ENCODE results near the gene AGER.
"Not testable (repeated sequence)": the region's sequence is repeated elsewhere in the genome, so short reads cannot be mapped to it uniquely, and the experiment has no call there.

AGER gene

GRCh38 chr6:32198866-32199265 is 14.8 kb upstream of the AGER start:
- FAIRE-seq: no peak

DNA sequence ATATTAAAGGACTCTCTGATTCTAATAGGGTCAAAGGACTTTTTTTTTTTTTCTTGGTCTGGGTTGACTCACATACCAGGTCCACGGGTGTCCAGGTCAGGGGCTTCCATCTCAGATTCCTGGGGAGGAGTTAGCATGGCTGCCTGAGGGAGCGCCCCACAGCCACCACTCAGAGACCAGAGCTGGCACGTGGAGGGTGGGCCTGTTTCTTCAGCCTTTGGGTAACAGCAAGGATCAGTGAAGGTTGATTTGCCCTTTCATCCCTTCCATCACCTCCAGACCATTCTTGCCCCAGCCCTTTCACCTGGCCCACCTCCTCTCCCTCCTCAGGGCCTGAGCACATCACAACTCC is 14.3 kb upstream of the AGER start:
- FAIRE-seq: no peak

GRCh38 chr6:32196682-32197616 is 12.9 kb upstream of the AGER start:
- no peak for FAIRE-seq

DNA sequence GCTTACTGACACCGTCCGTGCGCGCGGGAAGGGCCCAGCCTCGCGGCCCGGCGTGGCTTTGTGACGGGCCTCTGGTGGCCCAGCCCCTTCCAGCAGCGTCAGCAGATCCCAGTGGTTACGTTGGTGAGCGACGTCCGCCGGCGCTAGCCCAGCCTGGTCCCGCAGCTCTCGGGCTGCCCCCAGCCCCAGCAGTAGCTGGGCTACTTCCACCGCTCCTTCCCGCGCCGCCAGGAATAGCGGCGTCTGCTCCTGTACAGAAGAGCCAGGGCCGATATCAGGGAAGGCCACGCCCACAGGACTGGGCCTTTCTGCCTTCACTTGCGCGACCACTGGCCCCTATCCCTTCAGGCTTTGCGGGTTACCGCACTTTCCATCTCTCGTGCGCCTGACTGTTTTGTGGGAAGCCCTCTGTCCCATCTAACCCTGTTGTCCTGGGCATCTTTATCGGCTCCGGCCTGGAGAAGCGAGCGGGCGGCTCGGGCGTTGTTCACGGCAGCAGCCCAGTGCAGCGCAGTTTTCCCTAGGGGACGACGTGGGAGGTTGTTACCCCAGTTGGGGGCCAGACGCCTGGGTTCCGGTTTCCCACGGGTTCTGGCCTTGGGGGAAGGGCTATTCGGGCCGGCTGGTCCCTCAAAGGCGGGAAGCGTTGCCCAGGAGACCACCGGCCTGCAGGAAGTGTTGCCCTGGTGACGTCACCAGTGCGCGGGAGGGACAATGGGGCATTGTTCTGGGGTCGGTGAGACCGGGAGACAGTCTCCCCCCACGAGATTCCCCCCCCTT is 12.0 kb upstream of the AGER start:
- no peak for FAIRE-seq

DNA sequence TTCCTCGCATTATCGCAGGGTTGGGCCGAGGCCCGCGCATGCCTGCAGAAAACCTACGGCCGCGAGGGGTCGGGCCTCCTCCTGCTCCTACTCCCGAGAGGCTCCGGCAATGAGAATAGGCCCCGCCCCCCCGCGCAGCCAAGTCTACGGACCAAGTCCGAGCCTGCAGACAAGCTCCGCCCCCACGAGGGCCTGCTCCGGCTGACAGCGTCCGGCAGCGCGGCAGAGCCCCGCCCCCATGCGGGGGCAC is 11.5 kb upstream of the AGER start:
- FAIRE-seq: peak; percentile 93

DNA sequence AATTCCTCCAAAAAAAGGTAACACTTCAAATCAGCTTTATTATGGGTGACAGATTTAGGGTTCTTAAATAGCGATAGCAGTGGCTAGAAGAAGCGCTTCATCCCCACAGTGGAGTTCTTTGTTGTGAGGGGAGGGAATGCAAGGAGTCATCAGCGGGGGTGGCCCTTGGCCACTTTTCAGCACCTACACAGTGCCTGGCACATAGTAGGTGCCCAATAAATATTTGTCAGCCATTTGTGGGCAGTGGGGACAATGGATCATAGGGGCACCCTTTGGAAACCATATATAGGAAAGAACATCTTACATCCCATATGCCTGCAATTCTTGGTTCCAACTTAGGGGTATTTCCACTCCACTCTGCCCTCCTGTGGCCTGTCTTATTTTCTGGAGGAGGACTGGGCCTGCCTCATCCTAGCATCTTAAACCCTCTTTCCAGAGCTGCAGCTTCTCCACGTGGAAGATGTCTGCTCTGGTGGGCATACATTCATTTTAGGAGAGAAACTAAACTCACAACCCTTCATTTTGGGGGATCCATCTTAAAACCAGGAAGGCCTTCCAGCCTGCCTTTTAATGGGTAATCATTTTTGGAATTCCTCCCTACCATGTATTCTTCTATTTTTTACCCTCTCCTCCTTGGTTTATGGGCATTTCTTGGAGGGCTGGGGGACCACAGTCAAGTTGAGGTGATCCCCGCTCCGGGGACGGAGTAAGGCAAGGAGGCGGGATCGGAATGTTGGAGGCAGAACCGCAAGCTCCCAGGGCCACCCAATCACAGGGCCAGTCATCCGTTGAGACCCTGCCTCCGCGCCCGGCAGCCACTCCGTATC is 11.0 kb upstream of the AGER start:
- no peak for FAIRE-seq

DNA sequence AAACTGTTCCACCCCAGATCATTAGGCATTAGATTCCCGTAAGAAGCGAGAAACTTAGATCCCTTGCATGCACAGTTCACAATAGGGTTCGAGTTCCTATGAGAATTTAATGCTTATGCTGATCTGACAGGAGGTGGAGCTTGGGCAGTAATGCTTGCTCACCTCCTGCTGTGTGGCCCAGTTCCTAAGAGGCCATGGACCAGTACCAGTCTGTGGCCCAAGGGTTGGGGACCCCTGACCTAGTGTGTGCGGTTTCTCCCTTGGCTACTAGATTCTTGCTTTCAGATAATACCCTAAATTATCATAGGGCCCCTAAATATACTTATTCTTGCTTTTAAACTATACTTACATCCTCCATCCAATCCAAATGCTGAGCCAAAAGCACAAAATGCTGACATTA is 10.3 kb upstream of the AGER start:
- FAIRE-seq: no peak

DNA sequence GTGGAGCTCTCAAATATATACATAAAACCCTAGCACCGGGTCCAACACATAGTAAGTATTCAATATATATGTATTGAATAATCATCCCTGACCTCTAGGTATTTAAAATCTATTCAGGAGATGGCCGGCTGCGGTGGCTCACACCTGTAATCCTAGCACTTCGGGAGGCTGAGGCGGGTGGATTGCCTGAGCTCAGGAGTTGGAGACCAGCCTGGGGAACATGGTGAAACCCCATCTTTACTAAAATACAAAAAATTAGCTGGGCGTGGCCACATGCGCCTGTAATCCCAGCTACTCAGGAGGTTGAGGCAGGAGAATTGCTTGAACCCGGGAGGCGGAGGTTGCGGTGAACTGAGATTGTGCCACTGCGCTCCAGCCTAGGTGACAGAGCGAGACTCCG is 9.0 kb upstream of the AGER start:
- FAIRE-seq: not testable (repeated sequence)

DNA sequence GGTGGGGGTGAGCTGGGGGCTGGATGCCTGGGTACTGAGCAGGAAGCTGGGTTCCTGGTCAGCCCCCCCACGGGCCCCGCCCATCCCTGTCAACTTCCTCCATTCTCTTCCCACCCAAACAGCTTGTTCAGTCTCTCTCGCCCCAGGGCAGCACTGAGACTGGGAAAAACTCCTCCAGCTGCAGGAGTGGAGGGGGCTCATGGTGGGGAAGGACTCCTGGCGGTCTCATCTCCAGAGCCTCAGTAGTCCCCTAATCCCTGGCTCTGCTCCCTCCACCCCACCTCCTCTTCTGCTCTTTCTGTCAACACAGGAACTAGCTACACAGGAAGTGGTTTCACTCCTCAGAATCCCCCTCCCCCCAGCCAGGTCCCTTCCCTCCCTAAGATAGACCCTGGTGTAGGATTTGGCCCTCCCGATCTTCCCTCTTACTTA is 8.6 kb upstream of the AGER start, which contains the start of gene GPSM3:
TSS of gene GPSM3 (minus strand) at position 36 of the 432 bp plus-strand sequence. CDS start 130 bp downstream, outside the sequence.
- FAIRE-seq: no peak

GRCh38 chr6:32191696-32192607 is 7.9 kb upstream of the AGER start:
- FAIRE-seq: no peak

DNA sequence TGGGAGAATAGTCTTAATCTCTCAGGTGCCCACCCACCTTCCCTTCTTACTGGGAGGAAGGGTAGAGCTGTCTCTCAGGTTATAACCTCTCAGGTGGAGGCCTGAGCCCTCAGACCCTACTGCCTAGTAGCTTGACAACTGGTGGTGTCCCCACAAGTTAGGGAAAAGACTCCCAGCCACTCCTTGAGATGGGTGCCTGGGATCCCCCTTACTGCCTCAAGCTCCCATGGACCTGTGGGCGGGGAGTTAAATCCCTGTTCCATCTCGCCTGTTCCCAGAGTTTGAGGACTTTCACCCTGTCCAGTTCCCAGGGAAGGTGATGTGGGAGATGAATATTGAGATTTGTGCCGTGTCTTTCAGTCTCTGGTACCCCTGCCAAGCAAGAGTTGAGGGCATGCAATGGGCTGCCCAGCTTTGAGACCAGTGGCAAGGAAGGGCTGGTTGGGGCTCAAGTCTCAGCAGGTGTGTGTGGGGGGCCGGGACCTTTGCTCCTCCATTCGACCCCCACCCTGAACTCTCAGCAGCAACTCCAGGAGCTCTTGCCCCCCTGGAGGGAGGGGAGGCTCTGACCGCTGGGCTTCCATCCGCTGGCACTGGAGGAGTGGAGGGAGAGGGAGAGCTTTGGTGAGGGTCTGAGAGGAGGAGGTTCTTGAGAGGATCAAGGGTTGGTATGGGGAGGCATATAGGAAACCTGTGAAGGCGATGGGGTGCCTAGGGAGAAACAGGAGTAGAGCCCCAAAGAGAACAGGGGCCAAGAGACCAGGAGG is 7.0 kb upstream of the AGER start:
- no peak for FAIRE-seq

GRCh38 chr6:32190054-32190851 is 6.2 kb upstream of the AGER start, which contains the start of gene PBX2:
PBX2 (minus strand) TSS chr6:32190202; CDS start chr6:32189915, 287 bp downstream.
- FAIRE-seq: no peak

- no peak for FAIRE-seq
Observed at GRCh38 chr6:32189742-32190053, 5.6 kb upstream of the AGER start.

GRCh38 chr6:32189069-32189741 is 5.2 kb upstream of the AGER start:
- no peak for FAIRE-seq

DNA sequence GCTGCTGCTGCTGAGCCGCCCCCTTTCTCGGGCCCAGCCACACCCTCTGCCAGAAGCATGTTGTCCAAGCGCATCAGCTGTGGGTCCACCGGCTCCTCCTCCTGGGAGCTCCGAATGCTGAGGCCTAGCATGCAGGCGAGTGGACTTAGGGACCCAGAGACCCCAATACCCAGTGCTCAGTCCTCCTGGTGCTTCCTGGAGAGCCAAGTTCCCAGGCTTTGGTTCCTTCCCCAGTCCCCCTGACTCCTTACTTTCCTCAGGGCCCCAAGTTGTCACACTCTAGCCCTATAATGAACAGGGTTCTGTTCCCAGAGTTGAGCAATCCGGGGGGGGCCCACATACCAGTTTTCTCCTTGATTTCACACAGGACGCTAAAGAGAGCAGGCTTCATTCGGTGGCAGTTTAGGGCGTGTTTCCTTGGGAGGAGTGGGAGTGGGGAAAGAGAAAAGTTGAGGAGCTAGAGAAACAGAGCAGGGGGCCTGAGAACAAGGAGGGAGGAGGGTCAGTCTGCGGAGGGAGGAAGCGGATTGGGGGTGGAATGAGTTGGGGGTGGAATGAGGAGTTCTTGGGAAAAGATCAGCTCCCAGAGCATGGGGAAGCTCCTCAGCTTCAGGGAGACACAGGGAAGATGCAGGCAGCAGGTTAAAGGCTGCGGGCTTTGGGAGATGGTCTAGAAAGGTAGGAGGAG is 4.5 kb upstream of the AGER start:
- FAIRE-seq: no peak

DNA sequence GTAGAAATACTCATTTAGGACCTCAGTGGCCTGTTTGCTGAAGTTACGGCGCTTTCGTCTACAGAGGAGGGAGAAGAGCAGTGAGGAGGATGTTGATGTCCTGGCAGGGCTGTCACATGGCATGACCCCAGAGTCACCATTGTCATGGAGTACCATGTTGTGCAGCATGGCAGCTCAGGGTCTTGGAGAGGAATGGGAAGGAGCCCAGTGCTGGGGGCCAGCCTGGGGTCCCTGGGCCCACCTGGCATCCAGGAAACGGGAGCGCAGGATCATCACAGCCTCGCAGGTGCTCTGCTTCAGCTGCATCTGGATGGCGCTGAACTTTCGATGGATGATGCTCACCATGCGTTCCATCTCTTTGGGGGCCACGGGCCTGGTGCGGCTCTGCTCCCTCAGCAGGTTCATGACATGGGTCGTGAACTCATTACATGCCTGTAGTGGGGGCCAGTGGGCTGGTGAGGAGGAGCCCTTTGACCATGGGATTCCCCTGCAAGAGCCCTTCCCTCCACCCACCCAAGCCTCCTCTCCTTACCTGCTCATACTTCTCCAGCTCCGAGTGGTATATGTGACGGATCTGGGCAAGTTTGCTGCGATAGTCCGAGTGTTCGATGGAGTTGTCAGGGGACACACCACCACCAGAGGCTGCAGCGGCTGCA is 3.8 kb upstream of the AGER start:
- not testable (repeated sequence) for FAIRE-seq

DNA sequence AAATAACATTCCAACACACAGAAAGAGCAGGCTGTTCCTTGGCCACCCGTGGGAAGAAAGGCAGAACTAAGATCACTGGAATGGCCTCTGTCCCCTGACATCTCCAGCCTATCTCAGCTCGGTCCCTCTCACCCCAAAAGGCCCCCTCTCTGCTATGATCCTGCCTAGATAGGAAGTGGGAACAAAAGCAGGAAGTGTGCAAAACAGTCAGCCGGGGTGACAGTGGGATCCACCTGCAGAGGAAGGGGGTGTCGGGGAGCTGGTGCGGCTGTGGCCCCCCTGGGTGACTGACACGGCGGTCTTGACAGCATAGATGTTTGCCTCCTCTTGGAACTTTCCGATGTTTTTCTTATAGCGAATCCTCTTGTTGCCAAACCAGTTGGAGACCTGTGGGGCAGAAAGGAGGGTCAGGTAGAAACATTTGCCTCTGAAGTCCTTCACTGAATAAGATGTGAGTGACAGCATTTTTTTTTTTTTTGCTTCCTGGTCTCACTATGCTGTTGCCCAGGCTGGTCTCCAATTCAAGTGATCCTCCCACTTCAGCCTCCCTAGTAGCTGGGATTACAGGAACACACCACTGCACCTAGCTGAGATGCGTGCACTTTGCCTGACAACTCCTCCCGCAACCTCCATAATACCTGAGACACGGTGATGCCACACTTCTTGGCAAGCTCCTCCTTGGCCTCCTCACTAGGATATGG is 3.1 kb upstream of the AGER start:
- no peak for FAIRE-seq
